Activated CD8-positive, alpha-beta memory T cell treated with anti-CD3 and anti-CD28 coated beads, Interleukin-2, amount 50 U/mL, for 1 hour (primary cell): ENCODE data around the gene MGRN1.

Experiments used
- DNase-seq: peaks from one replicate; pipeline ENCODE4 v3.0.0-alpha.2; 2020; ENCODE audit errors: extremely low read depth

Gene MGRN1

GRCh38 chr16:4604401-4604800, 20.2 kb upstream of the MGRN1 start:
- DNase-seq: no peak

- no peak for DNase-seq
These were observed 18.3 kb upstream of the MGRN1 start for GRCh38 chr16:4606354-4606753.

GRCh38 chr16:4607841-4608703, 16.6 kb upstream of the MGRN1 start:
- no peak for DNase-seq

DNA sequence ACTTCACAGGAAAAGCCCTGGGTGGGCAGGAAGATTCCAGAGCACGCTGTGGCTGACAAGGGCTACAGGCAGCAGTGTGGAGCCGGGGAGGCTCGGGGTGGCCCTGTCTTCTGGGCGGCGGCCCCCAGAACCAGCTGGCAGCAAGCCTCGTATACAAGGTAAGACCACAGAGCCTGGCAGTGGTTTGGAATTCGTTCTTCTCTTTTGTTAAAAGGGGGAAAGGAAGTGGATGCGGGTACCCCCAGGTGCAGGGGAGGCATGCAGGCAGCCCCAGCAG, 16.0 kb upstream of the MGRN1 start:
- no peak for DNase-seq

DNA sequence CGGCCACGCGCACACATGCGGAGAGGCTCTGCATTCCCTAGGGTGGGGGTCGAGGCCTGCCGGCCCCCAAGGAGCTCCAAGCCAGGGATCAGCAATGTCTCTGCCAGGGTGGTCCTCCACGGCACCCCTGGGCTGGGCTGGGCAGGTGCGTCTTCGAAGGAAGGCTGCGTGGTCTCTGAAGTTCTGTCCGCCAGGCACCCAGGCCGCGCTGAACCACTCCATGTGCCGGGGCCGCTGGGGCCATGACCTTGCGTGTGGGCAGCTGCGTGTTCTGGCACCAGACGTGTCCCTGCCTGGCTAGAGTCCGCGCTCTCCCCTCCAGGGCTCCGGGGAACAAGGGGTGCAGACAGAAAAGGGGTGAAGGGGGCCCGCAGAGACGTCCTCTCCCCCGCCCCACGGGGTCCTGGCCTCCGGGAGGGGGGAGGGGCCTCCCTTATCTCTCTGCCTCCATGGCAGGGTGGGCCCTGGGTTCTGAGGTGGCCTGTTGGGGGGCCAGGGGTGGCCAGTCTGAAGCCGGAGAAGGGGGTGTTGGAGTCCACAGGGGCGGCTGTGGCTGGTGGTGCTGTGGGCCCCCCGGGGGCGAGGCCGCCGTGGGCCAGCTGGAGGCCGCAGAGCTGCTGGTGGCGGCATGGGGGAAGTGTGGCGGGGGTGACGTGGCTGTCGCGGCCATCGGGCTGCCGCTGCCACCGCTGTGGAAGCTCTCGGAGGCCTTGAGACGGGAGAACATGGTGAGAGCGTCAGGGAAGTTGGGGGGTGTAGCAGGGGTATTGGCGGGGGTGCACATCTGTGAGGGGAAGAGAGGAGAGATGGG, 15.2 kb upstream of the MGRN1 start:
- DNase-seq: no peak

DNA sequence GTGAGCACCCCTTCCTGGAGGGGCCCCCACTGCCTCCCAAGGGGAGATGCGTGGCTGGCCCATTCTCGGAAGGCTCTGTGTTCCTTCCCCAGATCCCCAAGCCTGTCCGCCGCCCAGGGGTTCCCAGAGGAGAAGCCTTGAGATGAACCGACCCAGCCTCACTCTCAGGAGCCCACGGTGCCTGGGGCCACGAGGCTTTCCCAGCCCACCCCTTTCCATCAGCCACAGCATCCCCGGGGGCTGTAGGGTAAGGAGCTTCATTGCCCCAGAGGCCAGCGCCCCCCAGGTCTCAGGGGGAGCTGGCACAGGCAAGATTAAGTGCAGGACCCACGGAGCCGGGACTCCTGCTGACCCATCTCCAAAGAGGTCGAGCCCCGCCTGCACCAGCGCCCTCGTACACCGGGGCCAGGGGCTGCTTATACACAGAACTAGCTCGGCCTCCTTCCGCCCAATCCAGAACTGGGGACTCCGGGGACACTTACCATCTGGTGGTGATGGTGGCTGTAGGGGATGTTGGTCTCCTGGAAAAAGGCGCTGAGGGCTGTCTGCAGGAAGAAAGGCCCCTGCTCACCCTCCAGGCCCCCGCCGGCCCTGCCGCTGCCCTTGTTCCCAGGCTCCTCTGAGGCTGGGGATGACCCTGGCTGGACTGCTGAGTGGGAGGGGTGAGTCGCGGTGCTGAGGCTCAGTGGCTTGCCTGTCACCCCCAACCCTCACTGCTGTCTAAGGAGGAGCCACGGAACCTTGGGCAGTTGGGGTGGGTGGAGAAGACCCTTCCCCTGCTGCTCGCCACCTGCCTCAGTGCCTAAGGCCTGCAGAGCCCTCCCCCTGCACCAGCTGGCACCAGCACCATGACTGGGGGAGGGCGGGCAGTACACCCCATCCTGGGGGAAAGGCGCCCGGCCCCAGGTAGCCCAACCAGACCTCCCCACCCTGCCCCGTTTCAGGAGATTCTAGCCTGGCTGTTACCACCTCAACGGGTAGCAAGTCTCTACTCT, 14.3 kb upstream of the MGRN1 start:
- no peak for DNase-seq

GRCh38 chr16:4611337-4612021, 13.1 kb upstream of the MGRN1 start:
- no peak for DNase-seq

DNA sequence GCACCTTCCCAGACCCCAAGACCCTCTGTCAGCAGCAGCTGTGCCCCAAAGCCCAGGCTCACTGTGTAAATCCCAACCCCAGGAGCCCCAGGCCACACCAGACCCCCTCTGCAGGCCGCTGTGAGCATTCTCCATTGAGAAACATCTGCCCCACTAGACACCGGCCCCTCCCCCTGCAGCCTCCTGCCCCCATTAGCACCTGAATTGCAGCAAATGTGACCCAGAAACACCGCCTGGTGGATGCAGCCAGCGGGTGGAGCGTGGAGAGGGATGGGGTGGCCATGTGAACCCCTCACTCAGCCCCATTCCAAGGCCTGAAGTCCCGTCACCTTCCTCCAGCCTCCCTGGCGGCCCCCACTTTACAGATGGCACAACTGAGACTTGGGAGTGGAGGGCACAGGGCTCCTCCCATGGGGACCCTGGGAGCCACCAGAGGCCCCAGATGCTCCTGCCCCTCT, 12.1 kb upstream of the MGRN1 start:
- no peak for DNase-seq

DNA sequence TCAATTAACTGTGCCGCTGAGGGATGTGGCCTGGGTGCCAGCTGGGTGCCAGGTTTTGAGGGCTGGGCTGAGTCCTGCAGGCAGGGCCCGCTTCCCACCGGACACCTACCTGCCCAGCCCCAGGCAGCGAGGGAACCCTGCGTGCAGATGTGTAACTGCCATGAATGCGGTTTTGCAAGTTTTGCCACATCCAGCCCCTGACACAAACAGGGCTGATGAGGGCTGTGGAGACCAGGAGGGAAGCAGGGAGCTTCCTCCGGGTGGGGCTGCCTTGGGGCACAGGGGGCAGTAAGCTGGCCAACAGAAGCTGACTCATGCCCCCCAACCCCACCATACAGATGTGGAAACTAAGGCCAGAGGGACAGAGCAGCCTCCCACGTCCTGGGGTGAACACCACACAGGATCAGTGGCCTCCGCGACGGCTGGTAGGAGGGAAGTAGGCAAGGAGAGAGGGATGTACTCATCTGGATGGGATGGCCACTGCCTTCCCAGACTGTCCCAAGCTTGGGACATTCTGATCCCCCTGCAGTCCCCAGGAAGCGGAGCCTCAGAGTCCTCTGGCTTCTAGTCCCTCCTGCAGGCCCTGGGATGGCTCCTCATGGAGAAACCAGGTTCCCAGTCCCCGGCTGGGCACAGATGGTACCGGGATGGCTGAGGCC, 11.5 kb upstream of the MGRN1 start:
- no peak for DNase-seq

- DNase-seq: no peak
These were observed 10.7 kb upstream of the MGRN1 start for GRCh38 chr16:4613636-4614570.

GRCh38 chr16:4614571-4615383, 9.8 kb upstream of the MGRN1 start, which contains the start of gene UBALD1:
Gene UBALD1, minus strand, starts transcription at chr16:4614888. Its CDS starts 91 bp downstream, at chr16:4614797.
- DNase-seq: peak; percentile 42

DNA sequence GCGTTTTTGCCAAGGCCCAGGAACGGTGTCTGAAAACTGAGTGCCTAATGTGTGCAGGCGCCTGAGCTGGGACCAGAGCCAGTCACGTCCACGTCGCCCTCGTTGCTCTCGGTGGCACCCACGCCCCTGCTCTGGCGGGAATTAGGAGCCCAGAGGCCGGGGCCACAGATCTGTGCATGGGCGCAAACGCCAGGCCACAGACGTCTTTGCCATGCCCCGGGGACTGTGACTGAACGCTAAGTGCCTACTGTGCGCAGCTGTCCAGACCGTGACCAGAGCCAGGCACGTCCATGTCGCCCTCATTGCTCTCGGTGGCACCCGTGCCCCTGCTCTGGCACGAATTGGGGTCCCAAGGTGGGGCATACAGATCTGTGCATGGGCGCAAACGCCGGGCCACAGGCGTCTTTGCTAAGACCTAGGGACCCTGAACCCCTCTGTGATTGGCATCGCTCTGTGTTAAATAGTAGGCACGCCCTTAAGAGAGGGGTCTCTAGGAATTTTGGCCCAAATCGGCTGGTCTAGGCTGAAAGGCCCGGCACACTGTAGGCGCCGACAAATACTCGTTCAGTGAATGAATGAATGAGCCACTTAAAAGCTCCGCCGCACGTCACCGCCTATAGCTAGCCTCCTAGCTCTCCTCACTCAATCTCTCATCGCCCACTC, 9.1 kb upstream of the MGRN1 start:
- no peak for DNase-seq

DNA sequence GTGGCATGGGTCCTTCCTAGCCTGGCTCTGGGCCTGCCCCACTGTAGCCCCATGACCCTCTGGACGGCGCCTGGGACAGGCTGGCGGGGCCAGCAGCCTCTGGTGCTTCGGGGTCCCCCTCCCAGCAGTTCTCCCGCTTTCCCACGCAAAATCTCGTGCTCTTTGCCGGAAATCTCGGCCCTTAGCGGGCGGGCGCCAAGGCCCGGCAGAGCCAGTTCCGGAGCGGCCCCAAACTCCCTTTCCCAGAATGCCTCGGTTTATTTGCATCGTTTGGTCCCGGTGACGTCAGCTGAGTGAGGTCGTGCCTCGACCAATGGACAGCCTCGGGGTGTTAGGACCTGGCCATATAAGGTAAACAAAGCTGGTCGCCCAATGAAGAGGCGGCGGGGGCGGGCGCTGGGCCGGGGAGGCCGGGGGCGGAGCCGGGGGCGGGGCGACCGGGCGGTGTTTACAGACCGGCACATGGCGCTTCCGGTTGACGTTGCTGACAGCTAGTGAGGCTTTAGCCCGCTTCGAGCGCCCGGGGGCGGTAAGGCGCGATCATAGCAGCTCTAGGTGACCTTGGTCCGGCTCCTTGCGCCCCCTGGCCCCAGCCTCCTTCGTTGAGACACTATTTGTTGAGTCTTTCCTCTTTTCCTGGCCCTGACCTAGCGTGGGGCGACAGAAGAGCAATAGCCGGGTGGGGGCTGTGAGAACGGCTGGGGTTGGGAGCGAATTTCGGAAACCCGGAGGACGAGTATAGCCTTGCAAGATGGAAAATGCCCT, 8.4 kb upstream of the MGRN1 start:
- peak; percentile 99 for DNase-seq

GRCh38 chr16:4617880-4618279, 6.7 kb upstream of the MGRN1 start:
- no peak for DNase-seq

DNA sequence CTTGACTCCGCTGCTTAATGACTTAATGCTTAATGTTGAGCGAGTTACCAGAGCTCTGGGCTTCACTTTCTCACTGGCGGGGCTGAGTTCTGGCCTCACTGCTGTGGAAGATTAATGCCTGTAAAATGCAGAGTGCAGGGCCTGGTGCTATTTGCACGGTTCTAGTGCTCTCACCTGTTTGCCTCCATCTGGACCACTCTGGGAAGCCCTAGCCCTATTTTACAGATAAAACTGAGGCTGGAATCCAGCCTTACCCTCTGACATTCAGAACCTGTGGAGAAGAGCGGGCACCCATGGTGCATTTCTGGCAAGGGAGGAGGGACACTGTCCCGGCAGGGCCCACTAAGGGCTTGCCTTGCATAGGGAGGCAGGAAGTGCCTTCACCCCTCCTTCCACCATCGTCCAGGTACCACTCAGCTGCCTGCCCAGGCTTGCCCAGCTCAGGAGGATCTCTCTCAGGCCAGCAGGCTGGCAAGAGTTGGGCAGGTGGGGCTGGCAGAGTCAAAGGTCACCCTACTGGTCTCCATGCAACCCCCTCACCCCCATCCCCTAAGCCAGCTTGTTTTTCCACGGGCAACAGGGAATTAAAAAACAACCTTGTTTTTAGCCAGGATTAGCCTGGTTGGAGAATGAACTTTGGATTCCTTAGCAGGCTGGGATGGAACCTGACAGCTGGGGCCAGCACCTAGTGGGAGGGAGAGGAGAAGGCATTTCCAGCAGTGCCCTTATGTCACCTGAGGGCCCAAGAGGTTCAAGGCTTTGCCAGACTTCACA, 5.8 kb upstream of the MGRN1 start:
- no peak for DNase-seq

DNA sequence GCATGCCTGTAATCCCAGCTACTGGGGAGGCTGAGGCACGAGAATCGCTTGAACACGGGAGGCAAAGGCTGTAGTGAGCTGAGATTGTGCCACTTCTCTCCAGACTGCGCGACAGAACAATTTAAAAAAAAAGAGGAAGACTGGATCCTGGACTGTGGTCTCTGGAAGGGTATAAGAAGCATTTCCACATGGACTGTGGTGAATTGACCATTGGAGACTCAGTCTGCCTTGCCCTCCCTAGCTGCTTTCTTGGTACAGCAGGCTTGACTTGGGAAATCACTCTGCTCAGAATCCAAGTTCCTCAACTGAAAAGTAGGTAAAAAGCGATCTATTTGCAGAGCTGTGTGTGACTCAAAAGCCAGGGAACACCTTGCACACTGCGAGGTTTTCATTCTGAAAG, 1.0 kb upstream of the MGRN1 start:
- no peak for DNase-seq
